ENCODE measurements around the gene POLRMT.
"Not testable (repeated sequence)": the region's sequence is repeated elsewhere in the genome, so short reads cannot be mapped to it uniquely, and the experiment has no call there.

Gene POLRMT

DNA sequence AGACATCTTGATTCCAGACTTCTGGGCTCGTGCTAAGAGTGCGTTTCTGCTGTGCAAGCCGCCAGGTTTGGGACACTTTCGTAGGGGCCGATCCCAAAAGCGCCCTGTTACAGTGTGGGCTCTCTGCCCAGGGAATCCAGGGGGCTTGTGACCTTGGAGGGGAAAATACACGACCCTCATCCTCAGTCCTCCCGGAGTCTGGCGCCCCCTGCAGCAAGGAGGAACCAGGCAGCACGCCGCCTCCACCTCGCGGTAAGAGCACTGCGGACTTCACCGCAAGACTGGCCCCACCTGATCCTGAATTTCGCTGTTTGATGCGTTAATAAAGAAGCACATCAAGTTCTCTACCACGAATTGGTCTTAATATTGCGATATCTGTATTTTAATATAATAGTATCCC, 5.2 kb downstream of the POLRMT start:
- no peak for DNase-seq (ENCODE audit: low read depth in 2 of 2)

DNA sequence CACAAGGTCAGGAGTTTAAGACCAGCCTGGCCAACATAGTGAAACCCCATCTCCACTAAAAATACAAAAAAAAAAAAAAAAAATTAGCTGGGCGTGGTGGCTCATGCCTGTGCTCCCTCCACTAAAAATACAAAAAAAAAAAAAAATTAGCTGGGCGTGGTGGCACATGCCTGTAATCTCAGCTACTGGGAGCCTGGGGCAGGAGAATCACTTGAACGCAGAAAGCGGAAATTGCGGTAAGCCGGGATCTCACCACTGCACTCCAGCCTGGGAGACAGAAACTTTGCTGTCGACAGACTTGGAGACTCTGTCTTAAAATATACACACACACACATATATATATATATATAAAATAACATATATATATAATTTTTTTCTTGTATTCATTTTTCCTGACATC, 6.8 kb downstream of the POLRMT start:
- not testable (repeated sequence) for DNase-seq (ENCODE audit: low read depth in 2 of 2)

DNA sequence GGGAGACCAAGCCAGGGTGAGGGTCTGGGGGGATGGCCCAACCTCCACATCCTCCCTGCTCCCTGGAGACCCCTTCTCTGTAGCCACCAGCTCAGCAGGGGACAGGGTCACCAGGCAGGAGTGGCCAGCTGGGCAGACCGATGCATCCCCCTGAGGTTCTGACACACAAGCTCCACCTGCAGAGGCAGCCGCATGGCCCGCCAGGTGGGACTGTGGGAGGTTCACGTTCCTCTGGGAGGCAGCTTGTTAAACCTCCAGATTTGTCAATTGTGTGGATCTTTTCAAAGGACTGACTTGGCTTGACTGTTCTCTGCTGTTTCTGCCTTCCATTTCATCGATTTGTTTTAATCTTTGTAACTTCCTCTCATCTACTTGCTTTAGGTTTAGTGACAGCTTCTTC, 8.1 kb downstream of the POLRMT start:
- no peak for DNase-seq (ENCODE audit: low read depth in 2 of 2)

DNA sequence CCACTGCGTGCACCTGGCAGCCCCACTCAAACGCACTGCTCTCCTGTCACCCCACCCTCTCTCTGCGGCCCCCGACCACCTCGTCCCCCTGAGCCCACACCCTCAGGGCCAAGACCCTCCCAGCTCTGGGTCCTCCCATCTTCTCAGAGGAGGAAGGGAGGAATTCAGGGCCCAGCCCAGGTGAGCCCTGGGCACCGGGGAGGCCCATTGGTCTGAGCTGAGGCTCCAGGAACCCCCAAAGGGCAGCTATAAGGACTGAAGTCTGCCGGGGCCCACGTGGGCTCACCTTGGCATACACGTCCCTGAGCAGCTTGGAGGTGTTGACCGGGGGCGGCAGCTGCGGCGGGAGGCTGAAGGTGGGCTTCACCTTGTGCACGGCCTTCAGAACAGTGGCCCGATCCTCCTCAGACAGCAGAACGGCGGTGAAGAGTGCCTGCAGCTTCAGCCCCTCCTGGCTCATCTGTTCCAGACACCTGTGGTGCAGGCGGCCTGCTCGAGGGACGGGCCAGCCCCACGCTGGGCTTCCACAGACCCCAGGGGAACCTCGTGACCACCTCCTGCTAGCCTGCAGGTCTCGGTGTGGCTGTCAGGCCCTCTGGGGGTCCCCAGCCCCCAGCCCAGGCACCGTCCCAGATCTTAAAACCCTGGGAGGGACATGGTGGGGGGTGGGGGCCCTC, 8.8 kb downstream of the POLRMT start:
- DNase-seq (ENCODE audit: low read depth in 2 of 2) = no peak

DNA sequence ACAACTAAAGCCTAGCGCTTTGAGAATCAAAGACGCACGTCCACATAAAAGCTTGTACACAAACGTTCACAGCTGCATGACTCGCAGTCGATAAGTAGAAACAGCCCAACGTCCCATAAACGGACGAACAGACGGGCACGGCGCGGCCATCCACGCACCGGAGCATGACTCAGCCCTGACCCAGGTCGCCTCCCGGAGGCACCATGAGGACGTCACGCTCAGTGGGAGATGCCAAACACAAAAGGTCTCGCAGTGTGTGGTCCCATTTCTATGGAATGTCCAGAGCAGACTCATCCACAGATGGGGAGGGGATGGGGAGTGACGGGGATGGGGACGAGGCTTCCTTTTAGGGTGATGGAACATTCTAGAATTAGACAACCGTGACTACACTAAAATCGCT, 9.4 kb downstream of the POLRMT start:
- no peak for DNase-seq (ENCODE audit: low read depth in 2 of 2)

DNA sequence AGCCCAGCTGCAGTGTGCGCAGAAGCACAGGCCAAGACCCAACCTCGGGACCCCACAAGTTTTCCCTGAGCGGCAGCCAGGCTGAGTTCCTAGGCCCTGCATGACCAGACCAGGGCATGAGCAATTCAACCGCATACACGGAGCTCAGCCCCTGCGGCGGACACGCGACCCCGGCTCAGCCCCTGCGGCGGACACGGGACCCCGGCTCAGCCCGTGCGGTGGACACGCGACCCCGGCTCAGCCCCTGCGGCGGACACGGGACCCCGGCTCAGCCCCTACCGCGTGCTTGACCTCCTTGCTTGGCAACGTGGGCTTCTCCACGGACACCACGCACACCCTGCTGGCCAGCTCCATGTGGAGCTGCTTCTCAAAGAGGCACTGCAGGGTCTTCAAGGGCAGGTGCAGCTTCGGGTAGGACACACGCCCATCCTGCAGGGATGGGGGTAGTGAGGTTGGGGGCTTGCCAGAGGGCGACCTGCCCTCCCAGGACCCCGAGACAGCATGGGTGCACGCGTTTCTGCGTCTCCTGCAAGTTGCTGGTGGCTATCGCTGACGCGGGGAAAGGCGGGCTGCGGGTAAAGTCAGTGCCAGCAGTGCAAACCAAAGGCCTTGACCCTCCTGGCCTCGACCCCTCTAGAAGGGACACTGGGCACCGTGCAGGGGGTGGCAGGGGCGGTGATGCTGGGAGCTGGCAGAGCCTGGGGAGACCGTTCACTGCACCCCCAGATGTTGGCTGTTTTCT, 10.0 kb downstream of the POLRMT start:
- no peak for DNase-seq (ENCODE audit: low read depth in 2 of 2)

DNA sequence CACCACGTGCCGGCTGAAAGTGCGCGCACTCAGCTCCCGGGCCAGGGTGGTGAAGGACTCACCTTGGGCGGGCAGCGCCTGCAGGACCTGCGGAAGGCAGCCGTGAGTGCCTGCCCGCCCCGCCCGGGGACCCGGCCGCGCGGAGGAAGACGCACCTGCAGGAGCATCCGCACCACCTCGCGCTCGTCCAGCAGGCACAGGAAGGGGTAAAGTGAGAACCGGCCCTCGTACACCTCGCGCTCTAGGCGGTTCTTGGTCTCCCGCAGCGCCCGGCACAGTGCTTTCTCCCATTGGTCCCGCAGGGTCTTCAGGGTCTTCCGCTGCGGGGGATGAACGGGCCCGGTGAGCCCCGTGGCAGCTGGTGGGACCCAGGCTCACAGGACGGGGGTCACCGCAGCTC, 10.7 kb downstream of the POLRMT start:
- DNase-seq (ENCODE audit: low read depth in 2 of 2) = no peak

DNA sequence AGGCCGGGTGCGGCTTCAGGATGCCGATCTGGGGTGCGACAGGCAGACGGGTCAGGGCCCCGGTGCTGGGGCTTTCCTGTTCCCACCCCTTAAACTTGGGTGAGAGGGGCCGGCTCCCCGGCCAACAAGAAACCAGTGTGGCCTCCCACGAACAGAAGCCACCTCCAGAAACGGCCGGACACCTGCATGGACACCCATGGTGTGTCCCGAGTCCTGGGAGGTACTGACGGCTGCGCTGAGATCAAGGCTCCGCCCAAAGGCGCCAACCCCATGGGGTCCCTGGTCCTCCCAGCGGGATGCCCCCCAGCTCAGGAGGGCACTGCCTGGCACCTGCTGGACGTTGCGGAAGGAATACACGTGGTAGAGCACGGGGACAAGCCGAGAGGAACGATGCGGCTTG, 11.5 kb downstream of the POLRMT start:
- DNase-seq (ENCODE audit: low read depth in 2 of 2) = no peak

DNA sequence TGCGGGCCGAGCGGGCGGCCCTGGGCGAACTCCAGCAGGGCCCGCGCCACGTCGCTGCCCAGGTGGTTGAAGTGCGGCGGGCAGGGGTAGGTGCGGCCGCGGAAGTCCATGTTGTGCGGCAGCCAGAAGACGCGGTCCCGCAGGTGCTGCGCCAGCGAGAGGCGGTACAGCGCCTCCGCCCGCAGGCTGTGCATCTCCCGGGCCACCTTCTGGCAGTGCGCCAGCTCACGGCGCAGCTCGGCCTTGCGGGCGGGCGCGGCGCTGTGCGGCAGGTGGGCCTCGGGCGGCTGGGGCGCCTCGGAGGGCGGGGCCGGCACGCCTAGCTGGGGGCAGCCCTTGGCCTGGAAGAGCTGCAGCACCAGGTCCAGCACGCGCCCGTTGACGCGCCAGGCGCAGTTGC, 12.1 kb downstream of the POLRMT start:
- DNase-seq (ENCODE audit: low read depth in 2 of 2) = not testable (repeated sequence)

DNA sequence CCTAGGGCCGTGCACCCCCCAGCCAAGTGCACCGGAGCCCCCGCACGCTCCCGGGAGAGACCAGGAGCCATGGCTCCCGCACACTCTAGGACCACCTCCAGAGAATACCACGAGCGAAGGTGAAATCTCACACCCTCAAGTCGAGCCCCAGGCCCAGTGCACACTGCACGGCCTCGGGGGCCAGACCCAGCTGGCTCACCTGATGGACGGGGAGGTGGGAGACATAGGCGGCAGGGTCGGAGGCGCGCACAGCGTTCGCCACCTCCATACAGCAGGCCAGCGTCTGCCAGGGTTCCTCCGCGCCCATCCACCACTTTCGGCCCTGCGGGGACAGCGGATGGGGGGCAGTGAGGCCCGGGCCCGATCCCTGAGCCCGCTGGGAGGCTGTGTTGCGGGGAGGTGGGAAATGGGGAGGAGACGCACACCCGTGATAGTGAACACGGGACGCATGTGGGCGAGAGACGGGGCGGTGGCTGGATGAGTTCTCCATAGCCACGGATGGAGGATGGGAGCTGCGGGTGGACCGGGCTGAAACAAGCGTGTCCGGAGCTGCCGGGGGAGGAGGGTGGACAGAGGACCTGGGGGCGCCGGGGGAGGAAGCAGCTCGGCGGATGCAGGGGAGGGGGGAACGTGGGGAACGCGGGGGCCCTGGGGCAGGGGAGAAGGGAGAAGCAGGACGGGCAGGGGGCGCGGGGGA, 13.0 kb downstream of the POLRMT start:
- DNase-seq (ENCODE audit: low read depth in 2 of 2) = no peak

DNA sequence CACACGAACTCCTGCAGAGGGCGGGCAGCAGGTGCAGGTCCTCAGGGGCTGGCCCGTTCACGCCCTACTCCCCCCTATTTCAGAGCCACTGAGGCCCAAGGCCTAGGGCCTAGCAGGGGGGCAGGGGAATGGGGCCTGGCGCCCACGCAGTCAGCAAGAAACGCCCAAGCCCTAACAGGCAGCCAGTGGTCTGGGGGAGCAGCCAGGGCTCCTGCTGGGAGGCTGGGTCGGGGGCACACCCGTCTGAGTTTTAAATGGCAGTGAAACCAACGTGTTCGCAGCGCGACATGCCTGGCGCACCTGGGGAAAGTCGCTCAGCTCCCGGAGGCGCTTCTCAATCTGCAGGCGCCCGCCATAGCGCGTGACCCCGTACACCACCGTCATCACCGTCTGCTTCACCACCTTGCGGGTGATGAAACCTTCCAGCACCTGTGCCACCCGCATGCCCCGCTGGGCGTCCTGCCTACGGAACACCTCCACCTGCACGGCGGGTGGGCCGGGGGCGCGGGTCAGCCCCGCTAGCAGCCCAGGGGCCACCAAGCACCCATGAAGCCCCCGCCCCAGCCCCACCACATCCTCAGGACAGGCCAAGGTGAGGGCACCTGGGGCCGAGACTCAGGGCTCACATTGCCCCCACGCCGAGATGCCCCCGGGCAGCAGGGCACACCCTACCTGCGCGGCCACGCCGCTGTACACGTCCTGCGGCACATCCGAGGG, 13.9 kb downstream of the POLRMT start:
- no peak for DNase-seq (ENCODE audit: low read depth in 2 of 2)

DNA sequence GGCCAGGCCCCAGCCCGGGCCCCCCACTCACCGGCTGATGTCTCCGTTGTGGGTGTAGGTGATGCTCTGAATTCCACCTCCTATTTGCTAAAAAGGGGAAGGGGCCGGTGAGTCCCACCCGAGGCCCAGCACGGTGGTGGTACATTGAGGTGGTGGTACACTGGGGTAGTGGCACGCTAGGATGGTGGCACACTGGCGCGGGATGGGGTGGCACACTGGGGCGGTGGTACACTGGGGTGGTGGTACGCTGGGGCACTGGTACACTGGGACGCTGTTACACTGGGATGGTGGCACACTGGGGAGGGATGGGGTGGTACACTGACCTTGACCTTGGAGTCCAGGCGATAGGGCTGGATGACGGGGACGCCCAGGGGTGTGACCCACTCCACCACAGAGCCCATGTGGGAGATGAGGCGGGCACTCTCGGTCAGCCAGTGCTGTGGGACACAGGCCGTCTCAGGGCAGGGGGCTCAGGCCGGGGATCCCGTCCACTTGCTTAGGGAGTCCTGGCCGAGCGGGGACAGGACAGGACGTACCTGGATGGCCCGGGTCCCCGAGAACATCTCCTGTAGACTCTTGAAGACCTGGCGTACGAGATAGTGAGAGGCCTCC, 14.6 kb downstream of the POLRMT start:
- no peak for DNase-seq (ENCODE audit: low read depth in 2 of 2)

DNA sequence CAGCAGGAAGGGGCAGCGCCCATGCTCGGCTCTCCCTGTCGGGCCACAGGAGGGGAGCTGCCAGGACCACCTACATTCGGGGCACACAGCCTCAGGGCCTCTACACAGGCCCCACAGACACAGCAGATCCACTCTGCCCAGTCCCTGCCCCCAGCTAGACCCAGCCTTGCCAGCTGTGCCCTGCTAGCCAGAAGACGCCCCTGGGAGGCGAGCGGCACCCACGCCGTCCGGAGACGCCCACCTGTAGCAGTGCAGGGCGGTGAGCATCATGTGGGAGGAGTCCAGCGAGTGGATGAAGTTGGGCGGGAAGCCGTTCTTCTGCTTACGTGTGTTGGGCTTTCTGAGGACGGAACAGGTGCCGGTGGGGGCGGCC, 15.1 kb downstream of the POLRMT start:
- no peak for DNase-seq (ENCODE audit: low read depth in 2 of 2)

DNA sequence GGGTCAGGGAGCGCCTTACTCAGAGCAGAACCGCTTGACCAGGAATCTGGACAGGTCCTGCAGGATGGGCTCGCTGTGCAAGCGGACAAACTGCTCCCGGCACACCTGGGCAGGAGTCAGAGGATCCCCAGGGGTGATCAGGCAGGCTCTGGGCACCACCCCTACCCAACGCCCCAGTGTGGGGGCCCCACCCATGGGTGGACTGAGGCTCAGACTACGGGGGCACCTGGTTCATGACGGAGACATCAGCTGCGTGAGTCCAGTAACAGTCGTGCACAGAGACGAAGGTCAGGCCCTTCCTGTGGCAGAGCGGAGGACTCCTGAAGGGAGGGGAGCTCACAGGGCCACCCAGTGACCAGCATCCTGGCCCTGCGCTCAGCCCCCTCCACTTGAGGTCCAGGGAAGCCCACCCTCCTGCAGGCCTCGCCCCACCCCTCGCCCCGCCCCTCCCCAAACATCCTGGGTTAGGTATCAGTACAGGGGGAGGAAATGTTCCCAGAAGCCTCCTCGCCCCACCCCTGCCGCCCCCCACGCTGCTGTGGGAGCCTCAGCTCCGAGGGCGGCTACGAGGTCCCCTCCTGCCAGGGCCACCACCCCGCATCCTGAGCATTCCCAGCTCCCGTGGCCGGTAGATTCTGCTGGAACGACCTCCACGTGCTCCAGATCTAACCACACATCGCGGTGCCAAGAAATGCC, 15.6 kb downstream of the POLRMT start:
- no peak for DNase-seq (ENCODE audit: low read depth in 2 of 2)

DNA sequence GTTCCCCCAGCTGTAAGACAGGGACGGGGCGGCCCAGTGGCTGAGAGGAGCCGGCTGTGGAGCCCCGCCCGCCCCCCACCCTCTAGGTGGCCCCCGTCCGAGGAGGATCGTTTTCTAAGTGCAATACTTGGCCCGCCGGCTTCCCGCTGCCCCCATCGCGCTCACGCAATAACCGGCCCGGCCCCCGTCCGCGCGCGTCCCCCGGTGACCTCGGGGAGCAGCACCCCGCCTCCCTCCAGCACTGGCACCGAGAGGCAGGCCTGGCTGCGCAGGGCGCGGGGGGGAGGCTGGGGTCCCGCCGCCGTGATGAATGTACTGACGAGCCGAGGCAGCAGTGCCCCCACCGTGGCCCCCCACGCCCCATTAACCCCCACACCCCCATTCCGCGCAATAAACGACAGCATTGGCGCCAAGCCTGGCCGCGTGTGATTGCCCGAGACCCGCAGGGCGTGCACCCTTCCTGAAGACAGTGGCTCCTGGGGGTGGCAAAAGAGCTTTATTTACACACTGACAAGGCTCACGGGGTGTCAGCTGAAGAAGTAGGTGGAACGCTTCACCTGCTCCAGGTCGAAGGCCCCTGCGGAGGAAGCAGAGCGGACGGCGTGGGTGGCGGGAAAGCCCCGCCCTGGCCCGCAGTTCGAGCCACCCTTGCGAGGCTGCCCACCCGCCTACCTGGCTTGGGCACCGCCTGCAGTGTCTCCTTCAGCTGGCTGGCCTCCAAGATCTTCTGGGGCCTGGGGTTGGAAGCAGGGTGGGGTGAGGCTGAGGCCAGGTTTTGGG, 16.4 kb downstream of the POLRMT start:
- DNase-seq (ENCODE audit: low read depth in 2 of 2) = no peak

DNA sequence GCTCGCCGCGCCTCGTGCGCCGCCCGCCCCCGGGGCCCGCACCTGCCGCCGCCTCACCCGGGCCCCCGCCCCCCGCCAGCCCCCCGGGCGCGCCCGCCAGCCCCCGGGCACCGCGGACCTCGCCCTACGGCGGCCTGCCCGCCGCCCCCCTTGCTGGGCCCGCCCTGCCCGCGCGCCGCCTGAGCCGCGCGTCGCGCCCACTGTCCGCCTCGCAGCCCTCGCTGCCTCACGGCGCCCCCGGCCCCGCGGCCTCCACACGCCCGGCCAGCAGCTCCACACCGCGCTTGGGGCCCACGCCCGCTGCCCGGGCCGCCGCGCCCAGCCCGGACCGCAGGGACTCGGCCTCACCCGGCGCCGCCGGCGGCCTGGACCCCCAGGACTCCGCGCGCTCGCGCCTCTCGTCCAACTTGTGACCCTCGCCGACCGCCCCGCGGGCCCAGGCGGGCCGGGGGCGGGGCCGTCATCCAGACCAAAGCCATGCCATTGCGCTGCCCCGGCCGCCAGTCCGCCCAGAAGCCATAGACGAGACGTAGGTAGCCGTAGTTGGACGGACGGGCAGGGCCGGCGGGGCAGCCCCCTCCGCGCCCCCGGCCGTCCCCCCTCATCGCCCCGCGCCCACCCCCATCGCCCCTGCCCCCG, 17.2 kb downstream of the POLRMT start:
- DNase-seq (ENCODE audit: low read depth in 2 of 2) = no peak

DNA sequence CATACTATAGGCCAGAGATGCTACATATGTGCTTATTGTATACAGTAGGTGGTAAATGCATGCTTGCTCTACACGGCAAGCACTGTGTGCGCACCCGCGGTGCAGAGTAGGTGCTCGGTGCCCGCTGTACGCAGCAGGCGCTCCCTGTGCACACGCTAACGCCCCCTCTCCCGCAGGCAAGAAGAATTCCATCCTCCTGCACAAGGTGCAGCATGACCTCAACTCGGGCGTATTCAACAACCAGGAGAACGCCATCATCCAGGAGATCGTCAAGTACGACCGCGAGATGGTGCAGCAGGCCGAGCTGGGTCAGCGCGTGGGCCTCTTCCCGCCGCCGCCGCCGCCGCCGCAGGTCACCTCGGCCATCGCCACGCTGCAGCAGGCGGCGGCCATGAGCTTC, 17.7 kb downstream of the POLRMT start:
- no peak for DNase-seq (ENCODE audit: low read depth in 2 of 2)

DNA sequence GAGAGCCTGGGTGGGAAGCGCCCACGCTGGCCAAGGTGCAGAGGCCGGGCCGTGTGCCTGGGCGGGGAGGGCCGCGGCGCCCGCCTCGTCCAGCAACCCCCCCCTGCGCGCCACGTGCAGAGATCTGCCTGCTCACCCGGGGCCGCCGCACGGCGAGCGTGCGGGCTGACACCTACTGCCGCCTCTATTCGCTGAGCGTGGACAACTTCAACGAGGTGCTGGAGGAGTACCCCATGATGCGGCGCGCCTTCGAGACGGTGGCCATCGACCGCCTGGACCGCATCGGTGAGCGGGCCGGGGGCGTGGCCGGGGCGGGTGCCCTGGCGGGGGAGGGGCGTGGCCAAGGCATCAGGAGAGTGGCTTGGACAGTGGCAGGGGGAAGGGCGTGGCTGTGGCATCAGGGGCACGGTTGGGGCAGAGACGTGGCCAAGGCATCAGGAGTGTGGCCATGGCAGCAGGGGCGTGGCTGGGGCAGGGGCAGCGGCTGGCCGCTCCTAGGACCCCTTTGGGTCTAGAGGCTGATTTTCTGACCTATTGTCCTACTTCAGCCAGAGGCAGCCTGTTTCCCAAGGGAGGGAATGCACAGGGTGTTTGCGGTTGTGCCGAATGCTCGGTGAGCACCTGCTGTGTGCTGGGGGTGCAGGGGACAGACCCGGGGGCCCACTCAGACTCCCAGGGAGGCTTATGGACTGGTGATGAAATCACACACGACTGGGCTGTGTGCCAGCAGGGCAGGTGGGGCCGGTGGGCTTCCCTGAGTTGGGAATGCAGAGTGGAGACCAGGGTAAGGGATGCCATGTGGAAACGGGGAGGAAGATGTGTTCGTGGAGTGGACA, 19.4 kb downstream of the POLRMT start:
- no peak for DNase-seq (ENCODE audit: low read depth in 2 of 2)

DNA sequence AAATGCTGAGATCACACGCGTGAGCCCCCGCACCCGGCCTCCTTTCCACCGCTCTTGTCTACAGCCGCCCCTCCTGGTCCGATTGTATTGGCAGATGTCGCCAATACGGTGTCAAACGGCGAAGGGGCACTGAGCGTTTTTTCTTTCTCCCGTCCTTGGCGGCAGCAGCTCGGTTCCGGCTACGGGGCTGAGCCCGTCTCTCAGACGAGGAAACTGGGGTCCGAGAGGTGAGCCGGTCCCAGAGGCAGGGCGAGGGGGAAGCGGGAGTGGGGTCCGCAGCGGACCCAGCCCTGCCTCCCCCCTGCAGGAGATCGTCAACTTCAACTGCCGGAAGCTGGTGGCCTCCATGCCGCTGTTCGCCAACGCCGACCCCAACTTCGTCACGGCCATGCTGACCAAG, 20.4 kb downstream of the POLRMT start:
- no peak for DNase-seq (ENCODE audit: low read depth in 2 of 2)
